GM12892 (cell line): ENCODE measurements around the gene WT1.

ENCODE experiments used
- DNase-seq: peaks from one replicate; pipeline ENCODE4 v3.0.0; 2011; ENCODE audit not compliant: insufficient read length
- FAIRE-seq: peaks from 2 replicates; lab custom pipeline; 2011; peaks lifted over from hg19 to GRCh38; lab: Jason Lieb, UNC
- POLR2A ChIP-seq: IDR thresholded peaks from 2 replicates; pipeline ENCODE4 v1.6.1; 2011; ENCODE audit warnings: low read depth, low read length, control low read depth
- POLR2AphosphoS5 ChIP-seq: IDR thresholded peaks from 2 replicates; pipeline ENCODE4 v1.6.1; 2011; ENCODE audit warnings: low read depth, low read length, control low read depth
- TAF1 ChIP-seq: IDR thresholded peaks from 2 replicates; pipeline ENCODE4 v1.6.1; 2011; ENCODE audit warnings: low read depth, mild to moderate bottlenecking, control low read depth, low read length, borderline replicate concordance

Gene WT1

GRCh38 chr11:32396991-32397390, 38.3 kb downstream of the WT1 start:
- TF ChIP-seq POLR2AphosphoS5 (no peak), TAF1 (no peak), POLR2A (no peak)
- DNase-seq (no peak), FAIRE-seq (no peak)

GRCh38 chr11:32396331-32396730, 39.0 kb downstream of the WT1 start:
- DNase-seq (no peak), FAIRE-seq (peak; percentile 51)
- TF ChIP-seq TAF1 (no peak), POLR2AphosphoS5 (no peak), POLR2A (no peak)

GRCh38 chr11:32395127-32395526, 40.2 kb downstream of the WT1 start:
- no peak for TF ChIP-seq POLR2AphosphoS5
- TF ChIP-seq POLR2A, result no peak
- no peak for TF ChIP-seq TAF1
- no peak for DNase-seq
- no peak for FAIRE-seq

GRCh38 chr11:32392840-32393239, 42.5 kb downstream of the WT1 start:
- FAIRE-seq (no peak), DNase-seq (no peak)
- TF ChIP-seq TAF1, result no peak
- TF ChIP-seq POLR2A, result no peak
- no peak for TF ChIP-seq POLR2AphosphoS5

- TF ChIP-seq POLR2AphosphoS5 (no peak), TAF1 (no peak), POLR2A (no peak)
- DNase-seq (no peak), FAIRE-seq (peak; percentile 64)
These were observed 43.3 kb downstream of the WT1 start for GRCh38 chr11:32391956-32392553.

GRCh38 chr11:32391479-32391878, 43.9 kb downstream of the WT1 start:
- FAIRE-seq, result no peak
- TF ChIP-seq TAF1 (no peak), POLR2AphosphoS5 (no peak), POLR2A (no peak)
- no peak for DNase-seq

GRCh38 chr11:32390712-32391111, 44.6 kb downstream of the WT1 start:
- DNase-seq, result no peak
- FAIRE-seq, result no peak
- TF ChIP-seq TAF1 (no peak), POLR2AphosphoS5 (no peak)

- no peak for DNase-seq
- TF ChIP-seq POLR2AphosphoS5, result no peak
- no peak for TF ChIP-seq TAF1
- no peak for TF ChIP-seq POLR2A
- FAIRE-seq, result peak; percentile 67
These were observed 46.2 kb downstream of the WT1 start for GRCh38 chr11:32388871-32389770.

- TF ChIP-seq POLR2AphosphoS5 (no peak), TAF1 (no peak), POLR2A (no peak)
- FAIRE-seq, result no peak
These were observed 47.0 kb downstream of the WT1 start for GRCh38 chr11:32388365-32388764.

GRCh38 chr11:32387411-32387810, 47.9 kb downstream of the WT1 start:
- TF ChIP-seq TAF1, result no peak
- no peak for TF ChIP-seq POLR2A
- no peak for TF ChIP-seq POLR2AphosphoS5
- FAIRE-seq, result no peak
- no peak for DNase-seq

More at GRCh38 chr11:32388365-32388764, 47.0 kb downstream of the WT1 start:
- no peak for DNase-seq

- DNase-seq (no peak), FAIRE-seq (peak; percentile 82)
These were observed 48.5 kb downstream of the WT1 start for GRCh38 chr11:32386770-32387377.

More at GRCh38 chr11:32386770-32387377, 48.5 kb downstream of the WT1 start:
- TF ChIP-seq POLR2AphosphoS5 (no peak), POLR2A (no peak), TAF1 (no peak)
